Loucy (cell line): ENCODE measurements around the gene USP4.

Experiments
- EZH2phosphoT487 ChIP-seq: fragments of 200-600 bp; IDR thresholded peaks from 2 replicates; pipeline ENCODE4 v1.6.1; 2018; ENCODE audit warnings: antibody characterized with exemption, mild to moderate bottlenecking, moderate library complexity, borderline replicate concordance
- TF ChIP-seq, protein P1 (sequence below): fragments of 200-600 bp; sonication (generic); conservative IDR thresholded peaks from 2 replicates; pipeline ENCODE4 v1.5.1; 2014; ENCODE audit warnings: mild to moderate bottlenecking, antibody characterized with exemption, low read length

DNA sequence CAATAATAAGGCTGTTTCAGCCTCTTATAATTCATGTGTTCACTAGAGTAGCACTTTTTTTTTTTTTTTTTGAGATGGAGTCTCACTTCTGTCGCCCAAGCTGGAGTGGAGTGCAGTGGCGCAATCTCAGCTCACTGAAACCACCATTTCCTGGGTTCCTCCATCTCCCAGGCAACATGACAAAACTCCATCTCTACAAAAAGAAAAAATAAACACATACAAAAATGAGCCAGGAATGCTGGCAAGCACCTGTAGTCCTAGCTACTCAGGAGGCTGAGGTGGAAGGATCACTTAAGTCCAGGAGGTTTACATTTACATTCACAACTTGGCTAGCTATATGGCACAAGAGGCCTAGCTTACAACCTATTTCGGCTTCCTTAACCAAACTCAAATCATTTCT, 6.8 kb downstream of the USP4 start:
- TF ChIP-seq, protein P1, sequence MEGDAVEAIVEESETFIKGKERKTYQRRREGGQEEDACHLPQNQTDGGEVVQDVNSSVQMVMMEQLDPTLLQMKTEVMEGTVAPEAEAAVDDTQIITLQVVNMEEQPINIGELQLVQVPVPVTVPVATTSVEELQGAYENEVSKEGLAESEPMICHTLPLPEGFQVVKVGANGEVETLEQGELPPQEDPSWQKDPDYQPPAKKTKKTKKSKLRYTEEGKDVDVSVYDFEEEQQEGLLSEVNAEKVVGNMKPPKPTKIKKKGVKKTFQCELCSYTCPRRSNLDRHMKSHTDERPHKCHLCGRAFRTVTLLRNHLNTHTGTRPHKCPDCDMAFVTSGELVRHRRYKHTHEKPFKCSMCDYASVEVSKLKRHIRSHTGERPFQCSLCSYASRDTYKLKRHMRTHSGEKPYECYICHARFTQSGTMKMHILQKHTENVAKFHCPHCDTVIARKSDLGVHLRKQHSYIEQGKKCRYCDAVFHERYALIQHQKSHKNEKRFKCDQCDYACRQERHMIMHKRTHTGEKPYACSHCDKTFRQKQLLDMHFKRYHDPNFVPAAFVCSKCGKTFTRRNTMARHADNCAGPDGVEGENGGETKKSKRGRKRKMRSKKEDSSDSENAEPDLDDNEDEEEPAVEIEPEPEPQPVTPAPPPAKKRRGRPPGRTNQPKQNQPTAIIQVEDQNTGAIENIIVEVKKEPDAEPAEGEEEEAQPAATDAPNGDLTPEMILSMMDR = no peak
- TF ChIP-seq EZH2phosphoT487 = no peak
